HG03108 (cell line): ENCODE measurements around the gene ITGA6.

ENCODE experiments used
- ATAC-seq: cut with Tn5 transposase; IDR thresholded peaks from one replicate; pipeline ENCODE4 v1.9.1; 2021; ENCODE audit warnings: moderate library complexity; ENCODE audit not compliant: unreplicated experiment

Gene ITGA6

DNA sequence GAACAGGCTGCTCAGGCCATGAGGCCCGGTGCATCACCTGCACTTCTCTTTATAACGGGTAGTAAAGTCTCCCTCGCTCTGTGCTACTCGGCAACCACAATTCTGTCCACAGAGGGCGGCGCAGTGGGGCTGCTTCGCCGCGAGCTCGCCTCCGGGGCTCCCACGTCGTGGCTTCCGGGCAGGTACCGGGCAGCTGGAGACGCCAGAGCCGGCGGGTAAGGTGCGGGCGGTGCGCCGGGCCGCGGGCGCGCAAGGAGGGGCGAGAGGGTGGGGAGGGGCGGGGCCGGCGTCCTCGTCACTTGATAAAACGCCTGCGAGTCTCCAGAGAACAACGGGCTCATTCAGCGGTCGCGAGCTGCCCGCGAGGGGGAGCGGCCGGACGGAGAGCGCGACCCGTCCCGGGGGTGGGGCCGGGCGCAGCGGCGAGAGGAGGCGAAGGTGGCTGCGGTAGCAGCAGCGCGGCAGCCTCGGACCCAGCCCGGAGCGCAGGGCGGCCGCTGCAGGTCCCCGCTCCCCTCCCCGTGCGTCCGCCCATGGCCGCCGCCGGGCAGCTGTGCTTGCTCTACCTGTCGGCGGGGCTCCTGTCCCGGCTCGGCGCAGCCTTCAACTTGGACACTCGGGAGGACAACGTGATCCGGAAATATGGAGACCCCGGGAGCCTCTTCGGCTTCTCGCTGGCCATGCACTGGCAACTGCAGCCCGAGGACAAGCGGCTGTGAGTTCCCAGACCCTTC lies at the start of gene ITGA6:
TSS of gene ITGA6 (plus strand) at position 331 of the 734 bp plus-strand sequence.
- no peak for ATAC-seq

DNA sequence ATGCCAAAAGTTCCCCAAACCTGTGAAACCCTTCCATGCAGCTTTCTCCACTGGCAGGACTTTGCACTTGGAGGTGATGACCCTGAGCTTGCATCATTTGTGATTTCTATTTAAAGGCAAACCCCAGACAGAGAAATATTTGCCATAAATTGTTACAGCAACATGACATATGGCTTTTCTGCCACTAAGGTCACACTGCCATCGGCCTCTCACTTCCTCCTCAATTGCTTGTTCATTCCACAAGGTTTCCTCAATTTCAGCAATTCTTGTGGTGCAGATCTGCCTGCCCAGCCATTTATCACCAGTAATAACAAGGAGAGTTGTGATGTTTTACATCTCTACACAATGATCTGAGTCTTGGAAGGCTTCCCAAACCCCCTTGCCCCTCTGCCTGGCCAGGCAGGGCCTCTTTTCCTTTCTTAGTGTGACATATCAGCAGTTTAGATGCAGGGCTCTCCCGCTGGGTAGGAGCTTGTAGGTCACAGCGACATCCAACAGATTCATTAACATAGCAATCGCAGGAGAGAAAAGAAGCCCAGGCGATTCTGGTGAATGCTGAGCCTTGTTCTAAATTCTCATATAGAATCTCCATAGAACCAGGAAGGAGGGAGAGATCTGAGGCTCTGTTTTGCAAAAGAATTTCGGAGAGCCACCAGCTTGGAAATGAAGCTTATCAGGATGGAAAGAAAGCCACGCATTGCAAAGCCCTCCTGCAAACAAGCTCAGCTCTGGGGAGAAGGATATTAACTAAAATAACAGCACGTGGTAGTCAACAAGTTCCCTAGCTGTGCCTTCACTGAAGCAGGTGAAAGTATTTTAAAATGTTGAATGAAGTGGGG lies 46.7 kb upstream of the ITGA6 start:
- no peak for ATAC-seq

DNA sequence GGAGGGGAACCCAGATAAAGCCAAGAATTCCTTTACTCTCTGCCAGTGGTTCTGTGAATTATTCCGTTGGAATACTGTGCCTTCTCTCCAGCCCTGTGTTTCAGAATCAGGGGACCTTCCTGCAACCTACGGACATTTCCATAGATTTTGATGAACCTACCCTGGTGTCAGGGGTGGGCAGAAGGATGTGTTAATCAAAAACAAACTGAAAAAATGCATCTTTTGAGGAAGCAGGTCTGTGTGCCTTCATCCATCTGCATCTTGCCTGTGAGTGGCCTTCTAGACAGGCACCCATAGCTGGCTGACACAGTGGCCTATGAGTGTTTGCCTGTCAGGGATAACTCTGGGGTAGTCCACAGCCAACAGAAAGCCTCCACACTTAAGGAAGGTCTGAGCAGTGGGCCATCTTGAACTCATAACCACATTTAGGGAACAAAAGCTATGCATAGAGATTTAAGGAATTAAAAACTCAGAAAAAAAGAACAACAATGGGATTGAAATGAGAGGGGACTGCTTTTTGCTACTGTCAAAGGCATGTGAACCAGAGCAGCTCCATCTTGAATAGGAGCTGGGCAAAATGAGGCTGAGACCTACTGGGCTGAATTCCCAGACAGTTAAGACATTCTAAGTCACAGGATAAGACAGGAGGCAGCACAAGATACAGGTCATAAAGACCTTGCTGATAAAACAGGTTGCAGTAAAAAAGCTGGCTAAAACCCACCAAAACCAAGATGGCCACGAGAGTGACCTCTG lies 45.9 kb upstream of the ITGA6 start:
- ATAC-seq: no peak

DNA sequence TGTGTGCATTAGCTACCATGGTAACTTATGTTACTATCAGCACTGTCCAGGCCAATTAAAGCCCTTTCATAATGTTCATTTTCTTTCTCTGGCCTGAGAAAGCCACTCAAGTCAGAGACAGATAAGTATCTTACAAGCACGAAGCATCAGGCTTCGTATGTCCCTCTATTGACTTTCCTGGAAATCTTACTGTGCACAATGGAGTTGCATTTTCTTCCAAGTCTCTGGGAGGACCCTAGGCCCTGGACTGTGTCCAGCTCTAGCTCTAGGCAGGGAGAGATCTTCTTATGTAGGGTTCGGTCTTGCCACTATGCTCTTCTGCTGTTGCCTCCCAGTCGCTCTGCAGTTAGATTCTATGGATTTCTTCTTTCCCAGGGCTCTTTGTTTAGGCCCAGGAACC lies 40.0 kb upstream of the ITGA6 start:
- no peak for ATAC-seq

DNA sequence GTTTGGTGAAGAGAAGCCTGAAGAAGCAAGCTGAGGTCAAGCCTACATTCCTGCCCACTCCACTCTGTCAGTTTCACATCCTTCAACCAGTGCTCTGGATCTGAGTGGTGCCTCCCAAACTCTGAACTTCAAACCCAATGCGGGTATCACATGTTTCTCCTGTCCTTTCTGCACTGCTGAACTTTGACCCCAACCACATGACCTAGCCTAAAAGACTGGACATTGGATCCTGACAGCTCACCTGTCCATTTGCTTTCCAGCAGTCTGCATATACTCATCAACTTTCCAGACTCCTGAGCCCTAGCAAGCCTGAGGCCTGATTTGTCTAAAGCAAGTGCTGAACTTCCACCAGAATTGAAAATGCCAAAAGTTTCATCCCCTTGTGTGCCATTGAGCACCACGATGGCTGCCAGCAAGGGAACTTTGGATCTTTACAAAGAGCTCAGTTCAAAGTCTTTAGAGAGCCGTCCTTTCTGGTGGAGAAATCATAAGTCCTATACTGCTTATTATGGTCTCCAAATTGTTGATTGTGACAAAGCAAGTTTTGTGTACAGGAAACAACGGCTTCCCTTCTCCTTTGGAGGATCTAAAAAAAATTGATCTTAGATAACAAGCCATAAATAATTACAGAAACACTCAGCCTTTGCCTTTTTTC lies 37.6 kb upstream of the ITGA6 start:
- ATAC-seq: no peak

DNA sequence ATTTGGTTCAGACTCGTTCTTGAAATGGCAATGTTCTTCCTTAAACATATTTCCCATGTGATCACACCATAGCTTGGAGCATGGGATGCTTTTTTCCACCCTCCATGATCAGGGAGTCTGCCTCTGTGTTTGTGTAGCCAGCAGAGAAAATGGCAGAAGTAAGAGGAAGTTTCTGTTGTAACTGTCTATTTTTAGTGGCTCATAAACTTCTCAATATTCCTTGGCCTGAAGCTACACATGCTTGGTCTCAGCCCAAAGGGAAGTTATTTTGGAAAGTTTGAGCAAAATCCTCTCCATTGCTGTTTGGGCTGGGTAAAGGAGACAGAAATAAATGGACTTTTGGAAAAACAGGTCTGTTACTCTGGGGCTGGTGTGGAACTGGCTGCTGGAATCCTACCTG lies 33.4 kb upstream of the ITGA6 start:
- no peak for ATAC-seq

DNA sequence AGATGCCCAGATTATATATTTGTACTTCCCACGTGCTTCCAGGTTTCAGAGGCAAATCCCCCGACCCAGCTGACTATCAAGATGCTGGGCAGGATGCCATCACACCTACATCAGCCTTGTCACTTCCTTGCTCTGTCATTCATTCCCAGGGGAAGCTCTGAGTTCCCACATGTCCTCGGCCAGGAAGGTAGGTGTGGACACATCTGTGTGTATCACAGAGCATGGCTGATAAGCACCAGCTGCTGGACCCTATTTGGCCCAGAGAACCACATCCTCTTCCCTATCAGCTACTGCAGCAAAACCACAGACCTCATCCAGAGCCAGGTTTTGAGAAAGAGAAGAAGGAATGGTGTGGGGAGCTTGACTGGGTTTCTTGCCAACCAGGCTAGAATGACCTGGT lies 31.9 kb upstream of the ITGA6 start:
- ATAC-seq: no peak

DNA sequence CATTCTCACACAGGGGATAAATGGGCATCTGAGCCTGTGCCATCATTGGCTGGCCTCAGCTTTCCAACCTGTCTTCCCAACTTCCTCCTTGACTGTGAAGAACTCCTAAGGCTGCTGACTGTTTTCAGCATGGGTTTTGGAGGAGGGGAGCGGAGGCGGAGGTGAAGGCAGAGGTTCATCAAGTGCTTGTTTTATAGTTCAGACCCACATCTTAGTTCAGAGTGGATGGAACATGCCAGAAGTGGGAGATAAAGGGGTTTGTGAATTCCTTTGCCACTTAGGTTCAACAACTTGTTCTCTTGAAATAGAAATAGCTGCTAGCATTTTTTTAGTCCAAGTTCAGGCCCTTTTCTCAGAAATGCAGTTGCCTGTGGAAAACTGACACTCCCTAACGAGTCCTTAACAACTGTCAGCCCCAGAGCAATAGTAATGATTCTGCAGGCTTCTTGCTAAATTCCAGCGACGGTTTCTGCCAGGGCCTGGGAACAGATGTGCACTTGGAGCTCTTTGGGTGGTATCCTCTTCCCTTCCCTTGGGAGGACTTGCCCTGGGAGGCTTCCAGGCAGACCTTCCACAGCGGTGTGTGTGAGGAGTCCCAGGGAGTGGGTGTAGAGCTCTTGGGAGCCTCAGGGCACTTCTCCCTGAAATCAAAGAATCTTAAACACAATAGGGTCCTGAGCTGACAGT lies 30.1 kb upstream of the ITGA6 start:
- ATAC-seq: no peak

DNA sequence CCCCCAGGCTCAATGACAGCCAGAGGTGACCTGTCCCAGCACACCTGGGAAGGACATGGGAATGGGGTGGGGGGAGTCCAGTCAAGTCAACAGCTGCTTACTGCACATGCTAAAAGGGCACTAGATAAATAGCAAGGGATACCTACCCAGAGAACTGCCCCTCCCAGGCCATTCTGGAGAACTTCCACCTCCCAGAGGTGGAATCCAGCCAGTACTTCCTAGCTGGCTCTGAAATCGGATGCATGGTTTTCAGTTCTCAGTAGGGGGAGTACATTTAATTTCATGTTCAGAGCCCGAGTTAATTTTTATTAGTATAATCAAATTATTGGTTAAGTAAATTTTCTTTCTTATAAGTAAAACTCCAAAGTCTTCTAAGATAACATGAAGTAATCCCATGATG lies 28.9 kb upstream of the ITGA6 start:
- no peak for ATAC-seq

DNA sequence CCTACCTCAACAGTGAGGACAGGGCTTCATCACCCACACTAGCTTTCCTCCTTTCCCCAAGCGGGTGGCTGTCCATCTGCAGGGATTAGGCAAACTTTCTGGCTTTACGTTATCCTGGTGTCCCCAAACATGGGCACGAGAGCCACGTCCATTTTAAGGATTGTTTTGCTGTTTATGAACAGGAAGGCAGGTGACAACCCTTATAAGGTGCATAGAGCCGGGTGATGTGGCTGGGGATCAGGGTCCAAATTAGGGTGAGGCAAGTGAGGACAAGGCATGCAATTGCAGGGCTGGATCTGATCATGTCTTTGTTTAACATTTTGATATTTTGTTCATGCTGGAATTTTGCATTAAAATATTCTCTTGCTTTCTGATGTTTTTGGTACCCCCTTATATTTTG lies 27.6 kb upstream of the ITGA6 start:
- ATAC-seq: no peak

DNA sequence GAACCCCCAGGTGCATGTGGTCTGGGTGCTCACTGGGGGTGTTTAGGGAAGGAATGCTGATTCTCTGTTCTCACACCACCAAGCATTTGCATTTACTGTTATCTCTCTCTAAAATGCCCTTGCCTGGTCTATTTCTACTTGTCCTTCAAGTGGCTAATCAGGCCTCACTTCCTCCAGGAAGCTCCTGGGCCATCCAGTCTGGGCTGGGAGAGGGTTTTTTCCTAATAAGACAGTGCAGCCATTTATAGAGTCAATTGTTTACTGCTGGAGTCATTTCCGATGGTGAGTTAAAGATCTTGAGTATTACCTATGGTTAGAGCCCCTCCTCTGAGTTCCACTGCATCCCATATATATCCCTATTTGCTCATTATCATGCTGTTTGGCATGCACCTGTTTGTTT lies 25.2 kb upstream of the ITGA6 start:
- ATAC-seq: no peak

DNA sequence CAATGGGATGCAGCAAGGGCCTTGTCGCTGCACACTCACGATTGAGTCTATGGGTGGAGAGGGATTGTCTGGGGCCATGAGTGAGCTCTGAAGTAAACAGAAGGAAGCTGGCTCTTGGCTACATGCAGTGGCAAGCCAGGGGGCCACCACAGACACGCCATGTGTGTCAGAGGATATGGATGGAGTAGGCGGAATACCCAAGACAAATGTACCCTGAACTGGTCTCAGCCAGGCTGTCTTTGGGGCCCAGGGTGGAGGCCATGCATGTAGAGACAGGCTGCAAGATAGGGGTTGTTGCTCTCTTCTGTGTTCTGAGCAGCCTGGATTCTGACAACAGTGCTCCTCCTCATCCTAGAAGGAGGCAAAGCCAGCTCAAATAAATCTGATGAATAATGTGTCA lies 24.0 kb upstream of the ITGA6 start:
- no peak for ATAC-seq

DNA sequence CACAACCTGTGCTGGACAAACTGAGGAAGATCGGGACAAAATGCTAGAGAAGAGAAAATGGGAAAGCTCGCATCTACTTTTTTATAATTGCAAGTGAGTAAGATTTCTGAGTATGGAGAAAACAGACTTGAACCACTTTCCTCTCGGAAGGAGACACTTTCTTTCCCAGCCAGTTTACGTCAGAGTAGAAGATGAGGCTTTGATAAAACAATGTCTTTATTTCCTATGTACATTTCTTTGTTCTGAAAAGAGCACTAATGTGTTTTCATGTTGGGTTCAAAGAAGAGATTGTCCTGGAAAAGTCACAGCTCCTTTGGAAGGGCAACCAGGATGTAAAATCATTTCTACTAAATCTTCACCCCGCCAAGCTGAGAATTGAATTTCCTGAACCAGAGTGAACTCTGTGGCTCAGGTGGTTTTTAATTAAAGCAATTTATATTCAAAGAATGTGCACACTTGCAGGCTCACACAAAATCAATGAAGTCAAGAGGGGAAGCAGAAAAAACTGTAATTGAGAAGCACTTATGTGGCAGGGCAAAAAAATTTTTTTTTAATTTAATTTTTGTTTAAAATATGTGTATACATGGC lies 23.4 kb upstream of the ITGA6 start:
- ATAC-seq: no peak

DNA sequence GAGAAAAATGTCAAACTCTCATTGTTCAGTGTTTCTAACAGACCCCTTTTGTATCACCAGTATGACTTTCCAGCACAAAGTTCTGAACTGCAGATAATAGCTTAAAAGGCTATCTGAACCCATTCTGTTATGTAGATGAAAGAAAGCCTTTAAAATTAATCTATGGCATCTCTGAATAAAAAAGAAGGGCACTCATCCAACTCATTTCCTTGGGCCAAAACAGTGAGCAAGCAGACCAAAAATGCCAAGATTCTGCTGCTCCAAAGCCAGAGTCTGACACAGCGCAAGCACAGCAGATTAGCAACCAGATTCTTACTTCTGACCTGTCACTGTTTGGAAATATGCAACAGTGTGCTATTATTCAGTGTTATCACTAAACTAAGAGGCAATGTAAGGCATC lies 22.6 kb upstream of the ITGA6 start:
- no peak for ATAC-seq

DNA sequence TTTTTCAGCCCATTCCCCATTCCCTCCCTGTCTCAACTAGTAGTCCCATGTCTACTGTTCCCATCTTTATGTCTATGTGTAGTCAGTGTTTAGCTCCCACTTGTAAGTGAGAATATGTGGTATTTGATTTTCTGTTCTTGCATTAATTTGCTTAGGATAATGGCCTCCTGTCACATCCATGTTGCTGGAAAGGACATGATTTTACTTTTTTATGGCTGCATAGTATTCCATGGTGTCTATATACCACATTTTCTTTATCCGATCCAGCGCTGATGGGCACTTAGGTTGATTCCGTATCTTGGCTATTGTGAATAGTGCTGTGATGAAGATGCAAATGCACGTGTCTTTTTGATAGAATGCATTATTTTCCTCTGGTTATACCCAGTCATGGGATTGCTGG lies 21.7 kb upstream of the ITGA6 start:
- ATAC-seq: no peak

DNA sequence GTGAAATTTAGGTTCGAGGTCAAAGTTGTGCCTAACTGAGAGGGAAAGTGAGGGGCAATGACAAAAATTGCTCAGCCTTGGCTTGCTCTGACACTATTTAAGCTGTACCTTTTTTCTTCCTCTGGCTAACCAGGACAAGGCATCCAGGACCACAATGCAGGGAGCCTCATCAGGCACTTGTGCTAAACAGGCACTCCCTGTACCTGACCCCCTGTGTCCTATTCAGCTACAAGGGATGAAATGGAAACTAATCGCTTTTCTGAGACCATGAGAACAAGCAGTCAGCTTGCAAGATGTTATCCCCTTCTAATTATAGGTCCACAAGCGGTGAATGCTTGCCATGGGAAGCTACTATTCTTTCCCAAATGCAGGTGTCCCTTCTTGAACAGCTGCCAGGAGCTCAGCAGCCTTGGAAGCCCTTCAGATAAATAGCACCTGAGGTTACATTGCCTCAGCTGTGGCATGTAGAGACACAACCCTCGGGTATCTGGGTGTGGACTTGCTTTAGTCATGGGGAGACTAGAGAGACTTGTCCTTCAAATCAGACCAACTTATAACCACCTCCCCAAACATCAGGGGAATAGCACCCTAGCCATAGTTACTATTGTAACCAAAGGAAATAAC lies 19.1 kb upstream of the ITGA6 start:
- ATAC-seq: no peak

DNA sequence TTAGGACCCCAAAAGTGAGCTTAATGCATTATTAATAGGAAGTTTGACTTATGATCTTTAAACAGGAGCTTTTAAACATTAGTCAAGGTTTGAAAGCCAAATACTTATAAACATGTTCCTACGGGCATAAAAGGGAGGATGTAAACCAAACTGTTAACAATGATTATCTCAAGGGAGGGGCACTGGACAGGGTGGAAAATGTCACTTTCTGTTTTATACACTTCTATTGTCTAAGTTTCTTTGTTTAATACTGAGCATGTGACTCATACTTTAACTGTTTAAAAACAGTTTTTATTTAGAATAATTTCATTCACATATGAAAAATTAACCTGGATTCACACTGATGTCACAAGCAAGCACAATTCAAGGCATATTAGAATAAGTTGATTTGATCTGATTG lies 18.3 kb upstream of the ITGA6 start:
- no peak for ATAC-seq

DNA sequence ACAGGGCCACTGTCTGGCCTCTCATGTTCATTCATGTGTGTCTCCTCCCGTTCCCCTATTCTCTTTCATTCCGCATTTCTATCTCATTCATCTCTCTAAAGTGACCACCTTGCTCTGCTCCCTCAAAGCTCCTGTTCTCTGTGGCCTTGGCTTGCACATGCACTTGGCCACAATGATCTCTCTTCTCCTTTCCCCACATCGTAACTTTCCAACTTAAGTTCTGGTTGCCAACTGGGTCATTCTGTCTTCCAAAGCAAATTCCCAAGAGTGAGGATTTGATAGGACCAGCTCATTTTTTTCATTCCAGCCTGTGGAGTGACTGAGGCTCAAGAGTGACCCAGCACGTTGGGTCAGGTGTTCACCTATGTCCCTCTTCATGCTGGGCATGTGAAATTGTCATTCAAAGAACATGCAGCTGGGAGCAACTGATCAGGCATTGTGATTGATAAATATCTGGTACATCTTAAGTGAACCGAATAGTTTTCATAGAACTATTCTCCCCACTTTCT lies 14.3 kb upstream of the ITGA6 start:
- no peak for ATAC-seq

DNA sequence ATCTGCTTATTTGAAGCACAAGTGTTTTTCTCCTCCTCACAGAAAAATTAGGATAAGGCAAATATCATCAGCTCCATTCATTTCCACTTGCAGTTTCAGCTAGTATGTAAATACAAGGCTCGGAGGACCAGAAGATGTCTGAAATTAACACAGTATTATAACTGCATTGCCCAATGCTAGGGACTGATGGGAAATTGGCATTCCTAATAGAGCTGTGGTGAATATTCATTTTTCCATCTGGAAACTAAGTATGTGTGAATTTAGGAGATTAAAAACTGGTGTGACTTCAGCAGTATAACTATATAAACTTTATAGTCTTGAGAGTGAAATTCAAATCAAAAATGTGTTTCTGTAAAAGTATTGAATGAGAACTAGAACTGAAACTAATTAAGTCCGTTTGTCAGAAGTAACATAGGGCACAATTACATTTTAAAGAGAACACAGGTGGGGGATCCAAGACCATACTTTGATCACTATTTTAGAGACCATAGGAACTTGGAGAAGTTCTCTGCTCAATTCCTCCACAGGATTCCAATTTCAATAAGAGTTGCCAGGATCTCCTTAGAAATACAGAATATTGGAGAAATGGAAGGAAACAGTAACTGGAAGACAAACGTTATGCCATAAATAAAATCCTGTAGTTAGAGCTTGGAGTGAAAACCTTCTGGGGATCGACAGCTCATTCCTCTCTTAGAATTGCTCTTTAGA lies 12.1 kb upstream of the ITGA6 start:
- no peak for ATAC-seq
